Measurements from ENCODE around the gene POU2F3. TPM values are rescaled to one million over a fixed set of nuclear protein-coding genes. Genes with fewer than 3 reads are reported as not detected.

Gene POU2F3
- total and polyA plus RNA-seq, 2 of the 4 experiments (the other 2 are of a cell fraction) = under 0.01 to 0.09 TPM

DNA sequence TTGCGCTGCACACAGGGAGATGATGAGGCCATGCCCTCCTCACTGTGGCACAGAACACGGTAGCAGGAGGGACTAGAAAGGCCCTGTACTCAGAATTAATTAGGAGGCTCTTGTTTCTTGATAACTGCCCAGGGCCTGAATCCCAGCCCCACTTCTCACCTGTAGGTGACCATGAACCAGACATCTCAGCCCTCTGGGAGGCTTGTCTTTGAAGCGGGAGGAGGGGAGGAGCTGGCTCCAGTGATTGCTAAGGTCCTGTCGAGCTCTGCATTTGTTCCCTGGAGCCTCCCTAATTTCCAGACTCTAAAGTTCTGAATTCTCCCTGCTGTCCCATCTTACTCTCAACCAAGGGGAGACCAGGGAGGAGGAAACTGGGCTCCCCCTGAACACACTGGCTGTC lies 48.9 kb upstream of the POU2F3 start:
- Histone ChIP-seq H3K56ac (ENCODE audit: extremely low read depth, insufficient read depth, low read length) (no peak overlapping the region), H3K9me1 (ENCODE audit: insufficient read depth, low read length) (0 out of 2 replicates have a peak, but pooled peaks cover 6% of the 10 kb centered on the region), H2BK20ac (ENCODE audit: low read depth, low read length) (no peak overlapping the region), H3K23ac (ENCODE audit: low read depth, low read length) (no peak overlapping the region), H2AK9ac (replicated peaks; ENCODE audit: low read depth, low read length, poor library complexity) (no peak overlapping the region), H3K14ac (replicated peaks; ENCODE audit: low read depth, low read length) (no peak overlapping the region), H2BK15ac (ENCODE audit: low read depth, low read length) (no peak overlapping the region), H3K4me1 (ENCODE audit: control insufficient read depth, insufficient read depth, low read length) (peaks cover 11% of the 10 kb centered on the region), H3K9ac (ENCODE audit: low read depth, low read length) (no peak overlapping the region), H4K5ac (ENCODE audit: low read depth, low read length) (no peak overlapping the region), H4K8ac (ENCODE audit: low read depth in 2 of 2, low read length in 2 of 2) (no peak overlapping the region), H2BK5ac (ENCODE audit: low read depth, low read length, poor library complexity, severe bottlenecking) (no peak overlapping the region), H2AFZ (replicated peaks; ENCODE audit: low read length, poor library complexity) (no peak overlapping the region), H2BK120ac (ENCODE audit: low read depth, low read length) (no peak overlapping the region), H3K9me3 (ENCODE audit: control insufficient read depth, insufficient read depth, low read length) (no peaks in the 10 kb centered on the region), H4K20me1 (ENCODE audit: insufficient read depth, low read length) (no peaks in the 10 kb centered on the region), H2AK5ac (ENCODE audit: low read depth, low read length) (no peak overlapping the region), H3K27me3 (ENCODE audit: control insufficient read depth, insufficient read depth, low read length) (peaks cover 46% of the 10 kb centered on the region), H3K79me1 (ENCODE audit: low read depth in 1 of 2, low read length in 2 of 2) (no peaks in the 10 kb centered on the region), H3K4ac (ENCODE audit: low read depth, low read length) (no peak overlapping the region), H3K27ac (ENCODE audit: insufficient read depth, low read length) (no peak overlapping the region), H3K36me3 (ENCODE audit: control insufficient read depth, insufficient read depth, low read length) (no peaks in the 10 kb centered on the region), H3K4me3 (ENCODE audit: insufficient read depth, low read depth, low read length) (no peak overlapping the region), H4K91ac (ENCODE audit: insufficient read depth, low read depth, low read length) (no peak overlapping the region), H3K4me2 (ENCODE audit: low read depth, low read length) (no peak overlapping the region), H3K18ac (ENCODE audit: low read depth, low read length) (no peak overlapping the region)
- no CpG with 5 or more reads among the region's 4 CpGs for WGBS, 2 experiments (ENCODE audit: extremely low coverage in 2 of 2, insufficient read length in 1 of 2)
- ChIA-PET CTCF (no interaction called here), POLR2A (ENCODE audit: unreplicated experiment) (no interaction called here)
- no peak for TF ChIP-seq NFE2L2 (IDR thresholded peaks at IDR 0.05; ENCODE audit: low read depth, low read length)
- no peak for TF ChIP-seq CEBPB (IDR thresholded peaks at IDR 0.05; ENCODE audit: low read depth, low read length)
- no peak for DNase-seq
- in situ Hi-C loops (cut with MboI; ENCODE audit: low sequenced_read_pairs) = no loop called here
- dilution Hi-C loops (cut with HindIII; ENCODE audit: low sequenced_read_pairs, unreplicated experiment) = no loop called here
- no TSS peak for BruUV-seq (replicated peaks)
- no peak for ATAC-seq (ENCODE audit: low read depth)
- intact Hi-C loops (cut with micrococcal nuclease) = no loop called here
